ENCODE results near the gene STARD3. TPM values are rescaled to one million over a fixed set of nuclear protein-coding genes. Genes with fewer than 3 reads are reported as not detected.

Gene STARD3
- total RNA-seq, 1 experiment from 2014 or later = 22.7 TPM

GRCh38 chr17:39648616-39649366 is 11.8 kb downstream of the STARD3 start:
- DNase-seq = no peak
- Histone ChIP-seq H3K27me3 (no peaks in the 10 kb centered on the region), H3K27ac (no peak overlapping the region), H3K36me3 (no peaks in the 10 kb centered on the region), H3K9me3 (replicated peaks) (no peaks in the 10 kb centered on the region), H3K4me3 (no peak overlapping the region), H3K4me1 (peaks cover 13% of the 10 kb centered on the region)

GRCh38 chr17:39650121-39650579 is 13.2 kb downstream of the STARD3 start:
- Histone ChIP-seq H3K27ac (no peak overlapping the region), H3K27me3 (no peaks in the 10 kb centered on the region), H3K4me3 (no peak overlapping the region), H3K4me1 (peaks cover 13% of the 10 kb centered on the region), H3K9me3 (replicated peaks) (no peaks in the 10 kb centered on the region), H3K36me3 (no peaks in the 10 kb centered on the region)
- DNase-seq = no peak

- H3K4me3 ChIP-seq = no peak overlapping the region
Observed at GRCh38 chr17:39651923-39652586, 15.1 kb downstream of the STARD3 start.

DNA sequence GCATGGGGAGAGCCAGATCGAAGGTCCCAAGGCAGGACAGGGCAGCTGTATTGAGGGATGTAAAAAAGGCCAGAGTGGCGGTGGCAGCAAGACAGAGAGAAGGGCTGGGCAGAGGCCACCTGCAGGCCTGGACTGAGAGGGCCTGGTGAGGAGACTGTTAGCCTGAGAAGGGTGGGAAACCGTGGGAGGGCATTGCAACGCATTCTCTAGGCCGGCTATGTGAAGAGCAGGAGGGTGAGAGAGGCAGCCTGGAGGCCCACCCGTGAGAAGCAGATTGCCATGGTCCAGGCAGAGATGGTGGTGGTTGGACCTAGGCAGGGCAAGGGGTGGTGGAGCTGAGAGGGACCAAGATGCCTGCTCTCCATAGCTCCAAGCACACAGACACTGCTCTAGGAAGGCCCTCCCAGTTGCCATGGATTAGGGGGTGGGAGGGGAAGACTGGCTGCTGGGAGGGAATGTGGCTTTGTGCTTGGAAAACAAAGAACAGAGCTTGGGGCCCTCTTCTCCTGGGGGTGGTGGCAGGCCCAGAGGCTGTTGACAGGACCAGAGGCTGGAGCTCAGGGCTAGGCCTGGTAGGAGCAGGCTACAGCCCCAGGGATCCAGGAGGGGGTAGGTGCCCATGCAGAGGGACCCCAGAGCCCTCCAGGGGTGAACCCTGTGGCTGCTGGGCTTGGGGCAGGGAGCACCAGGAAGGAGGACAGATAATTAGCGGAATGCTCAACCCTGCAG is 15.8 kb downstream of the STARD3 start:
- DNase-seq = peak; percentile 64 to 74

More at GRCh38 chr17:39651923-39652586, 15.1 kb downstream of the STARD3 start:
- Histone ChIP-seq H3K4me1 (peaks cover 13% of the 10 kb centered on the region), H3K9me3 (replicated peaks) (no peaks in the 10 kb centered on the region), H3K27ac (no peak overlapping the region), H3K27me3 (no peaks in the 10 kb centered on the region), H3K36me3 (no peaks in the 10 kb centered on the region)
- DNase-seq = no peak

GRCh38 chr17:39653316-39653661 is 16.3 kb downstream of the STARD3 start:
- Histone ChIP-seq H3K27ac (peak overlapping the region; percentile 15; the same call in 1 of the 2 replicates), H3K4me3 (no peak overlapping the region), H3K4me1 (peaks cover 13% of the 10 kb centered on the region), H3K9me3 (replicated peaks) (no peaks in the 10 kb centered on the region), H3K27me3 (no peaks in the 10 kb centered on the region), H3K36me3 (no peaks in the 10 kb centered on the region)
- no peak for DNase-seq

More for the DNA sequence above, 15.8 kb downstream of the STARD3 start:
- Histone ChIP-seq H3K27ac (peak overlapping the region; percentile 15; the same call in 1 of the 2 replicates), H3K27me3 (no peaks in the 10 kb centered on the region), H3K9me3 (replicated peaks) (no peaks in the 10 kb centered on the region), H3K4me1 (peaks cover 13% of the 10 kb centered on the region), H3K4me3 (no peak overlapping the region), H3K36me3 (no peaks in the 10 kb centered on the region)

DNA sequence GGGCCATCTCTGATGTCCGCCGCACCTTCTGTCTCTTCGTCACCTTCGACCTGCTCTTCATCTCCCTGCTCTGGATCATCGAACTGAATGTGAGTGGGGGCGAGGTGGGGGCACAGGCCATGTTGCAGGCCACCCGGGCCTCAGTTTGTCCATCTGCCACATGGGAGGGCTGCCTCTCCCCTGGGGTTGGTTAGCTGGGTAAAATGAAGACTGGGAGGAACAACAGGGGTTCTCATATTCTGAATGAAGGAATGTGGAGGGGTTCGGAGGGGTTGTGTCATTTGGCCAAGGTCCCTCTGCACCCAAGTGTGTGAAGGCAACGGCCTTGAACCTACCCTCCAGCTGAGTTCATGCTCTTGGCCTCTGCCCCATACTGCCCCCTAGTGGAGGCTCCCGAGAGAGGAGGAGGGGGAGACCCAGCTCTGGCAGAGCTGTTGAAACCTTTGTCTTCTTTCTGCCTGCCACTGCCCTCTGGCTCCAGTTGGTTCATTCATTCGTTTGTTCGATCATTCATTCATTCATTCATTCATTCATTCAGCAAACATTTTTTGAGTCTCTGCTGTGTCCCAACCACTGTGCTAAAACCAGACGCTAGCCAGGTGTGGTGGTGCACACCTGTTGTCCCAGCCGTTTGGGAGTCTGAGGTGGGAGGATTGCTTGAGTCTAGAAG is 16.9 kb downstream of the STARD3 start:
- Histone ChIP-seq H3K4me1 (peaks cover 13% of the 10 kb centered on the region), H3K4me3 (no peak overlapping the region), H3K9me3 (replicated peaks) (no peaks in the 10 kb centered on the region), H3K36me3 (no peaks in the 10 kb centered on the region), H3K27ac (no peak overlapping the region), H3K27me3 (no peaks in the 10 kb centered on the region)
- peak; percentile 69 to 76 for DNase-seq

DNA sequence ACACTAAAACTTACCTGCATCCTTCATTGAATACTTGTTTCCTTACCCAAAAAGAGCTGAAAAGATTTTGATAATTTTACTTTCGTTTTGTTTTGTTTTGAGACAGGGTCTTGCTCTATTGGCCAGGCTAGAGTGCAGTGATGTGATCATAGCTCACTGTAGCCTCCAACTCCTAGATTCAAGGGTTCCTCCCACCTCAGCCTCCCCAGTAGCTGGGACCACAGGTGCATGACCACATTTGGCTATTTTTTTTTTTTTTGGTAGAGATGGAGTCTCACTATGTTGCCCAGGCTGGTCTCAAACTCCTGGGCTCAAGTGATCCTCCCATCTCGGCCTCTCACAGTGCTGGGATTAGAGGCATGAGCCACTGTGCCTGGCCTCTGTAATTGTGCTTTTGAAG is 18.2 kb downstream of the STARD3 start:
- Histone ChIP-seq H3K27ac (no peak overlapping the region), H3K36me3 (no peaks in the 10 kb centered on the region), H3K9me3 (replicated peaks) (no peaks in the 10 kb centered on the region), H3K4me3 (no peak overlapping the region), H3K4me1 (peaks cover 23% of the 10 kb centered on the region), H3K27me3 (no peaks in the 10 kb centered on the region)
- DNase-seq = no peak

DNA sequence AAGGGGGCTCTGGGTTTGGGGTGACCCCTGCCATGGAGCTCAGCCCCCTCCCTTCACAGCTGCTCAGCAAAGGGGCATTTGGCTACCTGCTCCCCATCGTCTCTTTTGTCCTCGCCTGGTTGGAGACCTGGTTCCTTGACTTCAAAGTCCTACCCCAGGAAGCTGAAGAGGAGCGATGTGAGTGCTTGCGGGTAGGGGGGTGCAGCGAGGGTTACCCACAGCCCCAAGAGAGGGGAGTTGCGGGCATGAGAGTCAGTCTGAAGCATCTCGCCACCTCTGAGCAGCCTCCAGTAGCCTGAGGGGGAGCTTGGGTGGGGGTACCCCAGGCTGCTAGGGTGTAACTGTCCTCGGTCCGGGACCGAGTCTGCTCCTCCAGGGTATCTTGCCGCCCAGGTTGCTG is 21.4 kb downstream of the STARD3 start:
- Histone ChIP-seq H3K9me3 (replicated peaks) (no peaks in the 10 kb centered on the region), H3K27ac (no peak overlapping the region), H3K27me3 (no peaks in the 10 kb centered on the region), H3K4me1 (peaks cover 27% of the 10 kb centered on the region), H3K4me3 (no peak overlapping the region), H3K36me3 (0 out of 2 replicates have a peak, but pooled peaks cover 2% of the 10 kb centered on the region)
- no peak for DNase-seq

DNA sequence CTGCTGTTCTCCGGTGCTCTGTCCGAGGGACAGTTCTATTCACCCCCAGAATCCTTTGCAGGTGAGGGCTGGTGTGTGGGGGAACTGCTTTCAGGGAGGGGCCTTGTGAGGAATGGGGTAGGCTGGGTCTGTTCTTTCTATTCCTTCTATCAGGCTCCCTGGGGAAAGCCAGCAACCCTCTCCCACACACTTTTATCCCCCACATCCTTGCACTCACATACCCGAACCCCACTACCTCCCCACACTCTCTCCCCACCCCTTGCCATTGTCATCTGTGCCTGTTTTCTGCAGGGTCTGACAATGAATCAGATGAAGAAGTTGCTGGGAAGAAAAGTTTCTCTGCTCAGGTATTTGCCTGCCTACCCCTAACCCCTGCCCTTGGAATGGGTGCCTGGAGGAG is 21.8 kb downstream of the STARD3 start:
- Histone ChIP-seq H3K27me3 (no peaks in the 10 kb centered on the region), H3K36me3 (0 out of 2 replicates have a peak, but pooled peaks cover 2% of the 10 kb centered on the region), H3K9me3 (replicated peaks) (no peaks in the 10 kb centered on the region), H3K4me3 (no peak overlapping the region), H3K27ac (no peak overlapping the region; the same call in 1 of the 2 replicates), H3K4me1 (peaks cover 27% of the 10 kb centered on the region)
- DNase-seq = no peak

DNA sequence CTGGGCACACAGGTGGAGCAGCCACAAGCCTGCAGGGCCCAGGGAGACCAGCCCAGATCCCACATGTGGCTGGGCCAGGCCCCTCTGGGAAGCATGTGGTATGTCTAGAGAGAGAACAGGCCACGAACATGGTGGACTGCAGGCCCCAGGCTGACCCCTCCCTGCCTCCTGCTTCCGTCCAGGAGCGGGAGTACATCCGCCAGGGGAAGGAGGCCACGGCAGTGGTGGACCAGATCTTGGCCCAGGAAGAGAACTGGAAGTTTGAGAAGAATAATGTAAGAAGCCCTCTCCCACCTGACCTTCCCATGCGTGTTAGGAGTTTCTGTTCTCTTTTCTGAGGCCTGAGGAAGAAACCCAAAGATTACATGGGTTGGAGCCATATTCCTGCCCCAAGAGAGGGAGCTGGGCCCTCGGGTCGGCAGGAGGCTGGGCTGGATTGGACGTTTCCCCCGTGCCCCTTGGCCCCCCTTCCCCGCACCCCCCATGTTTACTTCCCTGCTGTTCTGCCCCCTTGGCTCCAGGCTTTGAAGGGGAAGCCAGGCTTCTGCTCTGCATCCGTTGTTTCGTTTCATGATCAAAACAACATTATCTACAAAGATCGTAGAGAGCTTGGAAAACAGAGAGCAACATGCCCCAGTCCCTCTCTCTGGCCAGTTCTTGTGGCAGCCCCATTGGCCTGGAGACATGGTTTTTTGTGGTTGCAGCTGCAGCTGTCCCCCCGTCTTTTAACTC is 22.5 kb downstream of the STARD3 start:
- Histone ChIP-seq H3K4me3 (no peak overlapping the region), H3K27ac (peak overlapping the region; percentile 34), H3K9me3 (replicated peaks) (no peaks in the 10 kb centered on the region), H3K4me1 (peaks cover 27% of the 10 kb centered on the region), H3K27me3 (no peaks in the 10 kb centered on the region), H3K36me3 (0 out of 2 replicates have a peak, but pooled peaks cover 2% of the 10 kb centered on the region)
- DNase-seq = peak; percentile 55 to 73

GRCh38 chr17:39660011-39660360 is 23.0 kb downstream of the STARD3 start:
- peak overlapping the region; percentile 27; the same call in 1 of the 2 replicates for H3K27ac ChIP-seq
- DNase-seq = no peak

DNA sequence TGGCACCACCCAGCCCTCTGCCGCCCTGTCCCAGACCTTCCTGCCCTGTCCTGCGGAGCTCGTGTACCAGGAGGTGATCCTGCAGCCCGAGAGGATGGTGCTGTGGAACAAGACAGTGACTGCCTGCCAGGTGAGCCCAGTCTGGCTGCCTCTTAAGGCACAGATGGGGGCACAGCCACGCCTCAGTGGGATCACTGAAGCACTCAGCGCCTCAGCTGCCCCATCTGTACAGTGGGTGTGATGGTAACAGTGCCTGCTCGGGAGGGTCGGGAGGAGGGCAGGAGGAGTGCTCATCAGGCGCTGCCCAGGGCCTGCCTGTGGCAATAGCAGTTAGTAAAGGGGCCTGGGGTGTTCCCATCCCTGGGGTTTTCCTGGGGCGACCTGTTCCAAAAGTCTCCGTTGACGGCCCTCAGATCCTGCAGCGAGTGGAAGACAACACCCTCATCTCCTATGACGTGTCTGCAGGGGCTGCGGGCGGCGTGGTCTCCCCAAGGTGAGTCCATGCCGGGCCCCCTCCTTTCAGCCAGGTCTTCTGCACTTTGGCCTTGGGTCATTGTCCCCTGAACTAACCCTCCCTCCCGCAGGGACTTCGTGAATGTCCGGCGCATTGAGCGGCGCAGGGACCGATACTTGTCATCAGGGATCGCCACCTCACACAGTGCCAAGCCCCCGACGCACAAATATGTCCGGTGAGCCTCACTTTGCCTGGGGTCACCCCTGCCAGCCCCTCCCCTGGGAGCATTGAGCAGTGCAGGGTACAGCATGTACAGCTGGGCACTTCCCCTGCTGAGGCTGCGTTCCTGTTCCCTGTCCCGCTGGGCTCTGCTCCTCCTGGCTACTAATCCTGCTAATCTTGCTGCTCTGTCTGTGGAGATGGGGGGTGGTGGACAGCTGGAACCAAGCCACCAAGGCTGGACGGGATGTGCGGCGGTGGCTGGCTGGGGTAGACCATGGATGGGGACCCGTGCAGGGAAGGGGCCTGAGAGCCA is 23.7 kb downstream of the STARD3 start:
- H3K4me1 ChIP-seq = peaks cover 34% of the 10 kb centered on the region
- peak; percentile 90 to 93 for DNase-seq

More at GRCh38 chr17:39660011-39660360, 23.0 kb downstream of the STARD3 start:
- Histone ChIP-seq H3K4me1 (peaks cover 27% of the 10 kb centered on the region), H3K27me3 (no peaks in the 10 kb centered on the region), H3K9me3 (replicated peaks) (no peaks in the 10 kb centered on the region), H3K36me3 (0 out of 2 replicates have a peak, but pooled peaks cover 2% of the 10 kb centered on the region), H3K4me3 (no peak overlapping the region)

More for the DNA sequence above, 23.7 kb downstream of the STARD3 start:
- Histone ChIP-seq H3K36me3 (0 out of 2 replicates have a peak, but pooled peaks cover 2% of the 10 kb centered on the region), H3K27me3 (no peaks in the 10 kb centered on the region), H3K27ac (peak overlapping the region; percentile 35), H3K9me3 (replicated peaks) (no peaks in the 10 kb centered on the region), H3K4me3 (no peak overlapping the region)
